HFFc6 (cell line): Measurements from ENCODE around the gene FECH. TPM values are rescaled to one million over a fixed set of nuclear protein-coding genes. Genes with fewer than 3 reads are reported as not detected.

Experiments
- DNase-seq: peaks from one replicate; pipeline ENCODE4 v3.0.0-alpha.2; 2018
- H3K27ac Mint-ChIP-seq: 2 replicates; pipeline ENCODE4 v1.8.0; 2020; ENCODE audit warnings: mild to moderate bottlenecking, mixed read lengths
- H3K27me3 Mint-ChIP-seq: 2 replicates; pipeline ENCODE4 v1.8.0; 2021; ENCODE audit warnings: mild to moderate bottlenecking, moderate library complexity, mixed read lengths; ENCODE audit not compliant: insufficient read depth
- H3K36me3 Mint-ChIP-seq: 2 replicates; pipeline ENCODE4 v1.8.0; 2021; ENCODE audit warnings: low read depth, mixed read lengths
- H3K4me1 Mint-ChIP-seq: 2 replicates; pipeline ENCODE4 v1.8.0; 2020; ENCODE audit warnings: low read depth, mixed read lengths
- H3K4me3 Mint-ChIP-seq: 2 replicates; pipeline ENCODE4 v1.8.0; 2020; ENCODE audit warnings: mild to moderate bottlenecking, moderate library complexity, mixed read lengths
- H3K9me3 Mint-ChIP-seq: 2 replicates; pipeline ENCODE4 v1.8.0; 2020; ENCODE audit warnings: mild to moderate bottlenecking, mixed read lengths
- total RNA-seq, 6 experiments: library from RNA; stranded (reverse); fragmentation: NEBNext Ultra II Directional; extraction: Animal tissue kit (Norgen Biotek cat#: 25700); gene quantifications; 2 replicates in 1 of 6; 3 replicates in 5 of 6; pipeline ENCODE4 v1.2.3, GENCODE V29; 2021
- TF ChIP-seq, protein P1 (sequence below): fragments of 200-600 bp; sonication (generic); IDR thresholded peaks from 2 replicates; pipeline ENCODE4 v1.5.0; 2021; ENCODE audit warnings: antibody characterized with exemption, mild to moderate bottlenecking

The FECH gene
- total RNA-seq, 6 experiments from 2014 or later, result 28.7 to 38.3 (median 33.9) TPM

DNA sequence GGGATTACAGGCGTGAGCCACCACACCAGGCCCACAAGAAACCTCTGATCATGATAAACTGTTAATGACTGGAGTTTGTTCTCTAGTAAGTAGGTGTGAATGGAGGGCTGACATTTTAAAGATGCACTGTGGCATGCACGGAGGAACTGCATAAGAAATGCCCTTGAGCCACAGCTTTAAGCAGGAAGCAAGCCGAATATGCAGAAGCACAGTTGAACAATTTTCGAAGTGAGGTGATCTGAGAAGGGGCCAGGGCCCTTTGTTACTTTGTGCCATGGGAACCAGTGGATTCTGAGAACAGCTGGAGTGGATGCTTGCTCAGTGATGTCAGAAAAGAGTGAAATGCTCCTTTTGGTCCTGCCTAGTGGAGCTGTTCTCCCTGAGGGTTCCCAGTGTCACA lies 16.3 kb downstream of the FECH start:
- H3K36me3 Mint-ChIP-seq, result peaks cover 13% of the 10 kb centered on the region; the same call in 1 of the 2 replicates
- DNase-seq, result no peak

DNA sequence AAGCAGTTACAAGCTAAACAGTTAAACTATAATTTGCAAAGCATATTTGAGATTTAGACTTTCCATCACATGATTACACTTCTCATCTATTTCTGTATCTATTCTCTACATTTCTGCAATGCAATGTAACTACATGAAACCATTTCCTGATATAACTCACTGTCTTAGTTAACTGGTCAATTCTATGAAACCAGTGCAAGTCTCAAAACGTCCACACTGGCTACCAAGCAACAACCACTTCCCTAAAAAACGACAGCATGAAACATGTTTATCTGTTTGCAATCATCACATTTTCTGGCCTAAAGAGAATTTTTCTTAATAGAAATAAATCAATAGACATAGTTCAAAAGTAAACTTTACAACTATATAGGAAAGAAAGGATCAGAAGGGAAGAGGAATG lies 17.4 kb downstream of the FECH start:
- H3K36me3 Mint-ChIP-seq, result peaks cover 10% of the 10 kb centered on the region; the same call in 1 of the 2 replicates
- TF ChIP-seq, protein P1, sequence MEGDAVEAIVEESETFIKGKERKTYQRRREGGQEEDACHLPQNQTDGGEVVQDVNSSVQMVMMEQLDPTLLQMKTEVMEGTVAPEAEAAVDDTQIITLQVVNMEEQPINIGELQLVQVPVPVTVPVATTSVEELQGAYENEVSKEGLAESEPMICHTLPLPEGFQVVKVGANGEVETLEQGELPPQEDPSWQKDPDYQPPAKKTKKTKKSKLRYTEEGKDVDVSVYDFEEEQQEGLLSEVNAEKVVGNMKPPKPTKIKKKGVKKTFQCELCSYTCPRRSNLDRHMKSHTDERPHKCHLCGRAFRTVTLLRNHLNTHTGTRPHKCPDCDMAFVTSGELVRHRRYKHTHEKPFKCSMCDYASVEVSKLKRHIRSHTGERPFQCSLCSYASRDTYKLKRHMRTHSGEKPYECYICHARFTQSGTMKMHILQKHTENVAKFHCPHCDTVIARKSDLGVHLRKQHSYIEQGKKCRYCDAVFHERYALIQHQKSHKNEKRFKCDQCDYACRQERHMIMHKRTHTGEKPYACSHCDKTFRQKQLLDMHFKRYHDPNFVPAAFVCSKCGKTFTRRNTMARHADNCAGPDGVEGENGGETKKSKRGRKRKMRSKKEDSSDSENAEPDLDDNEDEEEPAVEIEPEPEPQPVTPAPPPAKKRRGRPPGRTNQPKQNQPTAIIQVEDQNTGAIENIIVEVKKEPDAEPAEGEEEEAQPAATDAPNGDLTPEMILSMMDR, result no peak
- H3K27ac Mint-ChIP-seq, result no peak overlapping the region
- no peak overlapping the region for H3K4me3 Mint-ChIP-seq
- no peak for DNase-seq
- no peaks in the 10 kb centered on the region for H3K9me3 Mint-ChIP-seq
- H3K4me1 Mint-ChIP-seq, result no peaks in the 10 kb centered on the region
- H3K27me3 Mint-ChIP-seq, result no peaks in the 10 kb centered on the region; the same call in 1 of the 2 replicates

More for the DNA sequence above, 16.3 kb downstream of the FECH start:
- Mint-ChIP-seq H3K27ac (no peak overlapping the region), H3K9me3 (no peaks in the 10 kb centered on the region), H3K27me3 (no peaks in the 10 kb centered on the region; the same call in 1 of the 2 replicates), H3K4me3 (no peak overlapping the region), H3K4me1 (no peaks in the 10 kb centered on the region)
- TF ChIP-seq, protein P1, result no peak

DNA sequence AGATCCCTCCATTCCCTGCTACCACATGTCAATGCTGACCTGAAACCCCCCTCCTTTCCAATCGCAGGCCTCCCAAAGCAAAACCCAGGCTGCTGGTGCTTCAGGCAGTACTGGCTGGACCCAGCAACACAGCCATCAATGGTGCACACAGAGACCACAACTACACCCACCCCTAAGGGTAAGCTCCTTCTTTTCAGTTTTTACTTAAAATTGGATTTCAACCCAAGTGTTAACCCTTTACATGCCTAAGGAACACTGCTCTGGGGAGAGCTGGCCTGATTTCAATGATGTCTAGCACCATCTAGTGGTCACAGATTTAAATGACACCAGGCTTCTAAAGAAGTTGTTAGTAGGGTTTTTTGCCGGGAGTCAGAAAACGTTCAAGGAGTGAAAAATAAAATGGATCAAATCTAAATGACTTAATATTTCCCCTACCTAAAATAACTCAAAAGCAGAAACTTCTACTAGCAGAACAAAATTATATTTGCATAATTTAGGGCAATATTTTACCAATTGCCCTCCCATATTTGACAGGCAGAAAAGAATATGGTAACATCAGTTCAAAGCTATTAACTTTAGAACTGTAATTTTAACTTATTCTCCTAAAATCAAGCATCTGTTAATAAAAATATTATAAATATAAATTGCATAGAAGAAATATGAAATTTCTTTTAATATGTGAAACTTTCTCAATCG lies 24.6 kb downstream of the FECH start:
- Mint-ChIP-seq H3K27ac (no peak overlapping the region), H3K36me3 (peaks cover 4% of the 10 kb centered on the region), H3K4me3 (no peak overlapping the region), H3K9me3 (no peaks in the 10 kb centered on the region), H3K27me3 (no peaks in the 10 kb centered on the region; the same call in 1 of the 2 replicates), H3K4me1 (0 out of 2 replicates have a peak, but pooled peaks cover 6% of the 10 kb centered on the region)
- peak; percentile 46 for DNase-seq
- TF ChIP-seq, protein P1, result peak; percentile 97

DNA sequence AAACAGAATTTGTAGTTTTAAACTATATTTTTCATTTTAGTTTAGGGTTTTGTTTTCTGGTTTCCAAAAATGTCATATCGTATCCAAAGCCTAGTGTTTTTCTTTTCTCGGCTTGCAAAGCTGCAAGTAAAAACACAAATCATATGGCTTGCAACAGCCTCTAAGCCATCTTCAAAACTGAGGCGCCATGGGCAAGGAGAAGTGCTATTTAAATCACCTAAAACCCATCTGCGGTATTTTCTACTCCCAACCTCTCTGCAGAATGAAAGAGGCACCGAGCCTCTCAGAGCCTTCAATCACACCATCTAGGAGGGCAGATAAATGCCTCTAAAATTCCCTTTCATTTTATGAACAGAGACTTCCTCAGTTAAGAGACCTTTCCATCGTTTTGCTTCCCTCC lies 25.2 kb downstream of the FECH start:
- Mint-ChIP-seq H3K9me3 (no peaks in the 10 kb centered on the region), H3K4me1 (0 out of 2 replicates have a peak, but pooled peaks cover 6% of the 10 kb centered on the region), H3K27me3 (no peaks in the 10 kb centered on the region; the same call in 1 of the 2 replicates), H3K4me3 (no peak overlapping the region), H3K36me3 (peaks cover 4% of the 10 kb centered on the region), H3K27ac (no peak overlapping the region)
- TF ChIP-seq, protein P1, result no peak
- DNase-seq, result no peak

DNA sequence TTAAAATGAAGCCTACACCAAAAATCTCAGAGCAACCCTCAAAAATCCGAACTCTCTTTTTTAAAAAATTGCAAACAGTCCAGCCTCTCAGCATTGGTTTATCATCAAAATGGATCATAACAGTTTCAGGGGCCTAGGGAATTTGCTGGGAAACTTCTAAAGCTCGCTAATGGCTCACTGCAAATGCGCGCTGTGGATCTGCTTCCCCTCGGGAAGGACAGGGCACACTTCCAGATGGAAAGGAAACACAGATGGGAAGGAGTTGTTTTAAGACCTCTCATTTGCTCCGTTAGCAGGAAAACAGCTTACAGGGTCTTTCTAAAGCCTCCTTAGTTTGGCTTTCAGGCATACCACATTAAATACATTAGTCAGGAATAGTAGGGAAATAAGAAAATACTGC lies 27.2 kb downstream of the FECH start:
- no peak overlapping the region for H3K27ac Mint-ChIP-seq
- no peak overlapping the region for H3K4me3 Mint-ChIP-seq
- H3K27me3 Mint-ChIP-seq, result no peaks in the 10 kb centered on the region
- no peak for DNase-seq
- 0 out of 2 replicates have a peak, but pooled peaks cover 6% of the 10 kb centered on the region for H3K4me1 Mint-ChIP-seq
- TF ChIP-seq, protein P1, result no peak
- H3K36me3 Mint-ChIP-seq, result peaks cover 4% of the 10 kb centered on the region
- H3K9me3 Mint-ChIP-seq, result no peaks in the 10 kb centered on the region
